Activated gamma-delta T cell treated with Interleukin-2 at 50 U/mL for 16 hours (primary cell): ENCODE data around the gene FHIP2A.
"Not testable (repeated sequence)": the region's sequence is repeated elsewhere in the genome, so short reads cannot be mapped to it uniquely, and the experiment has no call there.

Experiments used
- DNase-seq: peaks from one replicate; pipeline ENCODE4 v3.0.0-alpha.2; 2020

FHIP2A gene

GRCh38 chr10:114821293-114821914 lies at the start of gene FHIP2A:
Gene FHIP2A, plus strand, starts transcription at chr10:114821780. Its CDS starts 299 bp downstream, at chr10:114822079.
- peak; percentile 79 for DNase-seq

- DNase-seq: no peak
Observed at GRCh38 chr10:114772496-114773196, 48.9 kb upstream of the FHIP2A start.

GRCh38 chr10:114773197-114773532 lies 48.4 kb upstream of the FHIP2A start:
- no peak for DNase-seq

- not testable (repeated sequence) for DNase-seq
Observed at GRCh38 chr10:114775082-114775481, 46.5 kb upstream of the FHIP2A start.

GRCh38 chr10:114777415-114777814 lies 44.2 kb upstream of the FHIP2A start:
- DNase-seq: no peak

GRCh38 chr10:114779803-114780576 lies 41.6 kb upstream of the FHIP2A start:
- DNase-seq: no peak

GRCh38 chr10:114780577-114781184 lies 40.9 kb upstream of the FHIP2A start:
- DNase-seq: no peak

- no peak for DNase-seq
Observed at GRCh38 chr10:114782666-114783065, 38.9 kb upstream of the FHIP2A start.

GRCh38 chr10:114783686-114784085 lies 37.9 kb upstream of the FHIP2A start:
- no peak for DNase-seq

- not testable (repeated sequence) for DNase-seq
Observed at GRCh38 chr10:114786492-114786891, 35.1 kb upstream of the FHIP2A start.

GRCh38 chr10:114787131-114787530 lies 34.4 kb upstream of the FHIP2A start:
- not testable (repeated sequence) for DNase-seq

GRCh38 chr10:114791768-114792167 lies 29.8 kb upstream of the FHIP2A start:
- DNase-seq: no peak

- DNase-seq: no peak
Observed at GRCh38 chr10:114795039-114795438, 26.5 kb upstream of the FHIP2A start.

- DNase-seq: no peak
Observed at GRCh38 chr10:114800361-114800760, 21.2 kb upstream of the FHIP2A start.

GRCh38 chr10:114801411-114801813 lies 20.2 kb upstream of the FHIP2A start:
- no peak for DNase-seq

- no peak for DNase-seq
Observed at GRCh38 chr10:114802177-114802576, 19.4 kb upstream of the FHIP2A start.

GRCh38 chr10:114806562-114807391 lies 14.8 kb upstream of the FHIP2A start:
- no peak for DNase-seq

GRCh38 chr10:114808982-114809381 lies 12.6 kb upstream of the FHIP2A start:
- no peak for DNase-seq

- DNase-seq: no peak
Observed at GRCh38 chr10:114810926-114811325, 10.7 kb upstream of the FHIP2A start.

GRCh38 chr10:114811862-114812261 lies 9.7 kb upstream of the FHIP2A start:
- no peak for DNase-seq

- no peak for DNase-seq
Observed at GRCh38 chr10:114815791-114816190, 5.8 kb upstream of the FHIP2A start.

GRCh38 chr10:114816308-114816707 lies 5.3 kb upstream of the FHIP2A start:
- DNase-seq: no peak

- no peak for DNase-seq
Observed at GRCh38 chr10:114819322-114819721, 2.3 kb upstream of the FHIP2A start.
